GM10266 (cell line): ENCODE results near the gene RAD51B.

Experiments used
- DNase-seq: peaks from one replicate; pipeline ENCODE4 v3.0.0; 2012; ENCODE audit errors: extremely low spot score
- CTCF ChIP-seq: IDR thresholded peaks from 2 replicates; pipeline ENCODE4 v1.5.1; 2012; ENCODE audit warnings: mild to moderate bottlenecking, low read depth; ENCODE audit not compliant: control insufficient read depth, insufficient read depth; ENCODE audit errors: missing control alignments

Gene RAD51B

GRCh38 chr14:68359022-68359836, 539.6 kb downstream of the RAD51B start:
- TF ChIP-seq CTCF, result no peak
- DNase-seq, result peak; percentile 33

- no peak for DNase-seq
- no peak for TF ChIP-seq CTCF
Measured at GRCh38 chr14:68359837-68360552, 540.4 kb downstream of the RAD51B start.

GRCh38 chr14:68361231-68361630, 541.7 kb downstream of the RAD51B start:
- DNase-seq, result no peak
- TF ChIP-seq CTCF, result no peak

GRCh38 chr14:68362846-68363245, 543.3 kb downstream of the RAD51B start:
- DNase-seq, result no peak
- no peak for TF ChIP-seq CTCF

- peak; percentile 15 for TF ChIP-seq CTCF
- no peak for DNase-seq
Measured at GRCh38 chr14:68363466-68363842, 543.9 kb downstream of the RAD51B start.

GRCh38 chr14:68363843-68364767, 544.5 kb downstream of the RAD51B start:
- no peak for DNase-seq
- no peak for TF ChIP-seq CTCF
